WTC11 (cell line): ENCODE measurements around the gene KCNT2. TPM values are rescaled to one million over a fixed set of nuclear protein-coding genes. Genes with fewer than 3 reads are reported as not detected.

Experiments
- ATAC-seq: fragments of 200-7000 bp; cut with Tn5 transposase; 2 replicates; pipeline ENCODE4 v1.10.0; 2021; ENCODE audit warnings: mild to moderate bottlenecking, moderate library complexity
- CTCF ChIA-PET: fragments of 300-600 bp; sonication (Branson Sonifier 250); formaldehyde crosslinking; loops from one replicate; lab custom pipeline; 2021; ENCODE audit warnings: antibody characterized with exemption; lab: Charles Lee
- POLR2A ChIA-PET: fragments of 350-600 bp; sonication (Branson Sonifier 250); formaldehyde crosslinking; loops from one replicate; lab custom pipeline; 2021; ENCODE audit warnings: antibody characterized with exemption; lab: Charles Lee
- DNase-seq: peaks from one replicate; pipeline ENCODE4 v3.0.0; 2021; ENCODE audit warnings: low spot score
- H3K27ac Mint-ChIP-seq: 2 replicates; pipeline ENCODE4 v1.8.0; 2021; ENCODE audit warnings: mixed read lengths
- H3K27me3 Mint-ChIP-seq: 2 replicates; pipeline ENCODE4 v1.8.0; 2021; ENCODE audit warnings: low read depth, mild to moderate bottlenecking, moderate library complexity, mixed read lengths
- H3K36me3 Mint-ChIP-seq: 2 replicates; pipeline ENCODE4 v1.8.0; 2021; ENCODE audit warnings: mixed read lengths
- H3K4me1 Mint-ChIP-seq: 2 replicates; pipeline ENCODE4 v1.8.0; 2022; ENCODE audit warnings: mixed read lengths
- H3K4me3 Mint-ChIP-seq: 2 replicates; pipeline ENCODE4 v1.8.0; 2021; ENCODE audit warnings: mild to moderate bottlenecking, moderate library complexity, mixed read lengths
- H3K9me3 Mint-ChIP-seq: 2 replicates; pipeline ENCODE4 v1.8.0; 2021; ENCODE audit warnings: mixed read lengths
- ATF1 ChIP-seq: sonication (generic); formaldehyde crosslinking; IDR thresholded peaks from 2 replicates; pipeline ENCODE4 v1.8.1; 2023; ENCODE audit warnings: mild to moderate bottlenecking, moderate library complexity, missing genetic modification reagents
- CREB1 ChIP-seq: sonication (generic); formaldehyde crosslinking; IDR thresholded peaks from 2 replicates; pipeline ENCODE4 v1.8.0; 2023; ENCODE audit warnings: mild to moderate bottlenecking, missing genetic modification reagents
- ETV6 ChIP-seq: sonication (generic); formaldehyde crosslinking; IDR thresholded peaks from 2 replicates; pipeline ENCODE4 v1.8.1; 2022; ENCODE audit warnings: mild to moderate bottlenecking, missing genetic modification reagents
- FOXP1 ChIP-seq: sonication (generic); formaldehyde crosslinking; IDR thresholded peaks from 2 replicates; pipeline ENCODE4 v1.8.0; 2022; ENCODE audit warnings: missing genetic modification reagents, mild to moderate bottlenecking, moderate library complexity, borderline replicate concordance
- JUN ChIP-seq: sonication (generic); formaldehyde crosslinking; IDR thresholded peaks from 2 replicates; pipeline ENCODE4 v1.8.0; 2023; ENCODE audit warnings: mild to moderate bottlenecking, missing genetic modification reagents
- MYBL2 ChIP-seq: sonication (generic); formaldehyde crosslinking; IDR thresholded peaks from 2 replicates; pipeline ENCODE4 v1.8.1; 2023; ENCODE audit warnings: mild to moderate bottlenecking, moderate library complexity, missing genetic modification reagents
- NFYB ChIP-seq: sonication (generic); formaldehyde crosslinking; conservative IDR thresholded peaks from 2 replicates; pipeline ENCODE4 v1.8.0; 2022; ENCODE audit warnings: low read depth, missing genetic modification reagents
- NR3C1 ChIP-seq: sonication (generic); formaldehyde crosslinking; conservative IDR thresholded peaks from 2 replicates; pipeline ENCODE4 v1.8.1; 2023; ENCODE audit warnings: low read depth, mild to moderate bottlenecking, missing genetic modification reagents
- RORB ChIP-seq: fragments of 250-450 bp; sonication (Bioruptor Pico); IDR thresholded peaks from 2 replicates; pipeline ENCODE4 v1.9.0; 2021; ENCODE audit warnings: mild to moderate bottlenecking
- SMAD4 ChIP-seq: sonication (generic); formaldehyde crosslinking; IDR thresholded peaks from 2 replicates; pipeline ENCODE4 v1.8.0; 2022; ENCODE audit warnings: mild to moderate bottlenecking, missing genetic modification reagents
- SP1 ChIP-seq: sonication (generic); formaldehyde crosslinking; conservative IDR thresholded peaks from 2 replicates; pipeline ENCODE4 v1.8.1; 2022; ENCODE audit warnings: missing genetic modification reagents
- ZNF232 ChIP-seq: sonication (generic); formaldehyde crosslinking; IDR thresholded peaks from 2 replicates; pipeline ENCODE4 v1.8.0; 2022; ENCODE audit warnings: mild to moderate bottlenecking, missing genetic modification reagents
- ZNF263 ChIP-seq: sonication (generic); formaldehyde crosslinking; IDR thresholded peaks from 2 replicates; pipeline ENCODE4 v1.8.1; 2022; ENCODE audit warnings: low read depth, mild to moderate bottlenecking, moderate library complexity, missing genetic modification reagents
- ZNF396 ChIP-seq: fragments of 250-450 bp; sonication (Bioruptor Pico); IDR thresholded peaks from 2 replicates; pipeline ENCODE4 v1.8.0; 2021; ENCODE audit warnings: mild to moderate bottlenecking, moderate library complexity, borderline replicate concordance
- ZNF416 ChIP-seq: fragments of 250-450 bp; sonication (Bioruptor Pico); IDR thresholded peaks from 2 replicates; pipeline ENCODE4 v1.9.0; 2021; ENCODE audit warnings: mild to moderate bottlenecking, inconsistent platforms
- ZNF423 ChIP-seq: fragments of 250-450 bp; sonication (Bioruptor Pico); IDR thresholded peaks from 2 replicates; pipeline ENCODE4 v2.1.2; 2022; ENCODE audit warnings: mild to moderate bottlenecking, moderate library complexity
- total RNA-seq: library from RNA; stranded (reverse); gene quantifications from 3 replicates; pipeline ENCODE4 v1.2.3, GENCODE V29; 2021
- TF ChIP-seq, protein P1 (sequence below): fragments of 250-450 bp; sonication (Bioruptor Pico); IDR thresholded peaks from 2 replicates; pipeline ENCODE4 v1.9.0; 2021; ENCODE audit warnings: mild to moderate bottlenecking, borderline replicate concordance
- TF ChIP-seq, protein P2 (sequence below): sonication (generic); formaldehyde crosslinking; IDR thresholded peaks from 2 replicates; pipeline ENCODE4 v1.8.0; 2023; ENCODE audit warnings: missing genetic modification reagents, mild to moderate bottlenecking, borderline replicate concordance
- TF ChIP-seq, protein P3 (sequence below): sonication (generic); formaldehyde crosslinking; IDR thresholded peaks from 2 replicates; pipeline ENCODE4 v1.8.1; 2023; ENCODE audit warnings: mild to moderate bottlenecking, moderate library complexity, missing genetic modification reagents
- TF ChIP-seq, protein P4 (sequence below): fragments of 250-450 bp; sonication (Bioruptor Pico); IDR thresholded peaks from 2 replicates; pipeline ENCODE4 v1.8.0; 2021; ENCODE audit warnings: mild to moderate bottlenecking
- TF ChIP-seq, protein P5 (sequence below): sonication (generic); formaldehyde crosslinking; IDR thresholded peaks from 2 replicates; pipeline ENCODE4 v1.8.1; 2022; ENCODE audit warnings: low read depth, mild to moderate bottlenecking, moderate library complexity, missing genetic modification reagents, borderline replicate concordance
- TF ChIP-seq, protein P6 (sequence below): fragments of 250-450 bp; sonication (Bioruptor Pico); IDR thresholded peaks from 2 replicates; pipeline ENCODE4 v2.1.2; 2022; ENCODE audit warnings: mild to moderate bottlenecking, moderate library complexity

KCNT2 gene
- total RNA-seq, 1 experiment from 2014 or later, result 11.6 TPM

DNA sequence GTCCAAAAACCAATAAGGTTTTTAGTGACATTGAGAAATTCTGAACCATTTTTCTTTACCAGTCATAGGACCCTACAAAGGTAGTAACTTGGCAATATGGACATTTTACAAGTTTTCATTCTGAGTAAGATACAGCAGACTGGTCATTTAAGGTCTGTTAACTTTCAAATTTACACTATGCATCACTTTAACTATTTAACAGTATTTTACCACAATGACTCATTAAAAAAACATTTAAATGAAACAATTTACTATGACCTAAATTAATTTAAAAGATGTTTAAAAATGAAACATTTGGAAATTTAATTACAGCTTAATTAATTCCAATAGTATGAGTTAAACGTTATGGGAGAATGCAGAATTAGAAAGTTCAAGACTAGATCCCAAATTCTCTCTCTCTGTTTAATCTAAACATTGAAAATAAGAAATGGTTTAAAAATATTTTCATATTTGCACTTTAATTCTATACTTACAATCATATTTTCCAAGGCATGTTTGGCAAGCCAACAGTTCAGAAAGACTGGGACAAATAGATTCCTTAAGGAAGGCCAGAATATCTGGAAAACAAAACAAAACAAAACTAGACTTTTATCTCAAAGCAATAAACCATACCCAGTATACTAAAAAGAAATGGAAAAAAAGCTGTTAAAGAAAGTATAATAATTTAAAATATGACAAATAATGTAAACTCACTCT is 140.9 kb downstream of the KCNT2 start:
- ChIA-PET POLR2A (no interaction called here), CTCF (interaction anchor here (0.6 kb wide), 1 partner anchor 16 kb away, joined by 4 read pairs; no protein-coding TSS in a partner anchor)
- no peaks in the 10 kb centered on the region for H3K27me3 Mint-ChIP-seq
- H3K9me3 Mint-ChIP-seq, result peaks cover 7% of the 10 kb centered on the region; the same call in 1 of the 2 replicates
- no peaks in the 10 kb centered on the region for H3K4me1 Mint-ChIP-seq
- DNase-seq, result no peak
- no peak overlapping the region for H3K27ac Mint-ChIP-seq
- no peak overlapping the region for H3K4me3 Mint-ChIP-seq
- no peak for ATAC-seq
- no peaks in the 10 kb centered on the region for H3K36me3 Mint-ChIP-seq
- TF ChIP-seq, protein P1, sequence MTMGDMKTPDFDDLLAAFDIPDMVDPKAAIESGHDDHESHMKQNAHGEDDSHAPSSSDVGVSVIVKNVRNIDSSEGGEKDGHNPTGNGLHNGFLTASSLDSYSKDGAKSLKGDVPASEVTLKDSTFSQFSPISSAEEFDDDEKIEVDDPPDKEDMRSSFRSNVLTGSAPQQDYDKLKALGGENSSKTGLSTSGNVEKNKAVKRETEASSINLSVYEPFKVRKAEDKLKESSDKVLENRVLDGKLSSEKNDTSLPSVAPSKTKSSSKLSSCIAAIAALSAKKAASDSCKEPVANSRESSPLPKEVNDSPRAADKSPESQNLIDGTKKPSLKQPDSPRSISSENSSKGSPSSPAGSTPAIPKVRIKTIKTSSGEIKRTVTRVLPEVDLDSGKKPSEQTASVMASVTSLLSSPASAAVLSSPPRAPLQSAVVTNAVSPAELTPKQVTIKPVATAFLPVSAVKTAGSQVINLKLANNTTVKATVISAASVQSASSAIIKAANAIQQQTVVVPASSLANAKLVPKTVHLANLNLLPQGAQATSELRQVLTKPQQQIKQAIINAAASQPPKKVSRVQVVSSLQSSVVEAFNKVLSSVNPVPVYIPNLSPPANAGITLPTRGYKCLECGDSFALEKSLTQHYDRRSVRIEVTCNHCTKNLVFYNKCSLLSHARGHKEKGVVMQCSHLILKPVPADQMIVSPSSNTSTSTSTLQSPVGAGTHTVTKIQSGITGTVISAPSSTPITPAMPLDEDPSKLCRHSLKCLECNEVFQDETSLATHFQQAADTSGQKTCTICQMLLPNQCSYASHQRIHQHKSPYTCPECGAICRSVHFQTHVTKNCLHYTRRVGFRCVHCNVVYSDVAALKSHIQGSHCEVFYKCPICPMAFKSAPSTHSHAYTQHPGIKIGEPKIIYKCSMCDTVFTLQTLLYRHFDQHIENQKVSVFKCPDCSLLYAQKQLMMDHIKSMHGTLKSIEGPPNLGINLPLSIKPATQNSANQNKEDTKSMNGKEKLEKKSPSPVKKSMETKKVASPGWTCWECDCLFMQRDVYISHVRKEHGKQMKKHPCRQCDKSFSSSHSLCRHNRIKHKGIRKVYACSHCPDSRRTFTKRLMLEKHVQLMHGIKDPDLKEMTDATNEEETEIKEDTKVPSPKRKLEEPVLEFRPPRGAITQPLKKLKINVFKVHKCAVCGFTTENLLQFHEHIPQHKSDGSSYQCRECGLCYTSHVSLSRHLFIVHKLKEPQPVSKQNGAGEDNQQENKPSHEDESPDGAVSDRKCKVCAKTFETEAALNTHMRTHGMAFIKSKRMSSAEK (CRISPR knock-in tag), result no peak
- TF ChIP-seq NFYB (CRISPR knock-in tag), result no peak
- TF ChIP-seq, protein P2, sequence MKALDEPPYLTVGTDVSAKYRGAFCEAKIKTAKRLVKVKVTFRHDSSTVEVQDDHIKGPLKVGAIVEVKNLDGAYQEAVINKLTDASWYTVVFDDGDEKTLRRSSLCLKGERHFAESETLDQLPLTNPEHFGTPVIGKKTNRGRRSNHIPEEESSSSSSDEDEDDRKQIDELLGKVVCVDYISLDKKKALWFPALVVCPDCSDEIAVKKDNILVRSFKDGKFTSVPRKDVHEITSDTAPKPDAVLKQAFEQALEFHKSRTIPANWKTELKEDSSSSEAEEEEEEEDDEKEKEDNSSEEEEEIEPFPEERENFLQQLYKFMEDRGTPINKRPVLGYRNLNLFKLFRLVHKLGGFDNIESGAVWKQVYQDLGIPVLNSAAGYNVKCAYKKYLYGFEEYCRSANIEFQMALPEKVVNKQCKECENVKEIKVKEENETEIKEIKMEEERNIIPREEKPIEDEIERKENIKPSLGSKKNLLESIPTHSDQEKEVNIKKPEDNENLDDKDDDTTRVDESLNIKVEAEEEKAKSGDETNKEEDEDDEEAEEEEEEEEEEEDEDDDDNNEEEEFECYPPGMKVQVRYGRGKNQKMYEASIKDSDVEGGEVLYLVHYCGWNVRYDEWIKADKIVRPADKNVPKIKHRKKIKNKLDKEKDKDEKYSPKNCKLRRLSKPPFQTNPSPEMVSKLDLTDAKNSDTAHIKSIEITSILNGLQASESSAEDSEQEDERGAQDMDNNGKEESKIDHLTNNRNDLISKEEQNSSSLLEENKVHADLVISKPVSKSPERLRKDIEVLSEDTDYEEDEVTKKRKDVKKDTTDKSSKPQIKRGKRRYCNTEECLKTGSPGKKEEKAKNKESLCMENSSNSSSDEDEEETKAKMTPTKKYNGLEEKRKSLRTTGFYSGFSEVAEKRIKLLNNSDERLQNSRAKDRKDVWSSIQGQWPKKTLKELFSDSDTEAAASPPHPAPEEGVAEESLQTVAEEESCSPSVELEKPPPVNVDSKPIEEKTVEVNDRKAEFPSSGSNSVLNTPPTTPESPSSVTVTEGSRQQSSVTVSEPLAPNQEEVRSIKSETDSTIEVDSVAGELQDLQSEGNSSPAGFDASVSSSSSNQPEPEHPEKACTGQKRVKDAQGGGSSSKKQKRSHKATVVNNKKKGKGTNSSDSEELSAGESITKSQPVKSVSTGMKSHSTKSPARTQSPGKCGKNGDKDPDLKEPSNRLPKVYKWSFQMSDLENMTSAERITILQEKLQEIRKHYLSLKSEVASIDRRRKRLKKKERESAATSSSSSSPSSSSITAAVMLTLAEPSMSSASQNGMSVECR (CRISPR knock-in tag), result no peak
- no peak for TF ChIP-seq JUN (CRISPR knock-in tag)
- no peak for TF ChIP-seq ZNF423 (CRISPR knock-in tag)
- no peak for TF ChIP-seq NR3C1
- no peak for TF ChIP-seq RORB
- TF ChIP-seq, protein P3, sequence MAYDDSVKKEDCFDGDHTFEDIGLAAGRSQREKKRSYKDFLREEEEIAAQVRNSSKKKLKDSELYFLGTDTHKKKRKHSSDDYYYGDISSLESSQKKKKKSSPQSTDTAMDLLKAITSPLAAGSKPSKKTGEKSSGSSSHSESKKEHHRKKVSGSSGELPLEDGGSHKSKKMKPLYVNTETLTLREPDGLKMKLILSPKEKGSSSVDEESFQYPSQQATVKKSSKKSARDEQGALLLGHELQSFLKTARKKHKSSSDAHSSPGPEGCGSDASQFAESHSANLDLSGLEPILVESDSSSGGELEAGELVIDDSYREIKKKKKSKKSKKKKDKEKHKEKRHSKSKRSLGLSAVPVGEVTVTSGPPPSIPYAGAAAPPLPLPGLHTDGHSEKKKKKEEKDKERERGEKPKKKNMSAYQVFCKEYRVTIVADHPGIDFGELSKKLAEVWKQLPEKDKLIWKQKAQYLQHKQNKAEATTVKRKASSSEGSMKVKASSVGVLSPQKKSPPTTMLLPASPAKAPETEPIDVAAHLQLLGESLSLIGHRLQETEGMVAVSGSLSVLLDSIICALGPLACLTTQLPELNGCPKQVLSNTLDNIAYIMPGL (CRISPR knock-in tag), result no peak
- no peak for TF ChIP-seq SMAD4
- no peak for TF ChIP-seq CREB1 (CRISPR knock-in tag)

DNA sequence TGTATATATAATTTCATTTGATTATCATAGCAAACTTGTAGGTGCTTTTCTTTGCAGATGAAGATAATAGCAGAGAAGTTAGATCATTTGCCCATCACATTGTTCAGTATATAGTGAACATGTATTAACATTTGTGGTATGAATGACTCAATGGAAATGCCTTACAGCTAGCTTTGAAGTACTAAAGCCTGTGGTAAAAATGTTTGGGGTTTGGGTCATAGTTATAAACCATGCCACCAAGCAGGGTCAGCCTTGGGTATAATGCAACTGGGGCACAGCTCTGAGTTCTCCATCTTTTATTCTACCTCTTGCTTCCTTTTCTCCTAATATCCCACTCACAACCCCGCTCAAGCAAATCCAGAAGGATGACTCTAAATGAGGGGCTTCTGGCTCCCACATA is 141.6 kb downstream of the KCNT2 start:
- ChIA-PET CTCF (no interaction called here), POLR2A (no interaction called here)
- Mint-ChIP-seq H3K27ac (no peak overlapping the region), H3K4me3 (no peak overlapping the region), H3K27me3 (no peaks in the 10 kb centered on the region), H3K36me3 (no peaks in the 10 kb centered on the region), H3K4me1 (no peaks in the 10 kb centered on the region), H3K9me3 (peaks cover 6% of the 10 kb centered on the region; the same call in 1 of the 2 replicates)
- DNase-seq, result no peak
- no peak for ATAC-seq
- TF ChIP-seq ZNF396 (CRISPR knock-in tag) (no peak), ATF1 (no peak), MYBL2 (no peak), FOXP1 (CRISPR knock-in tag) (no peak), ETV6 (CRISPR knock-in tag) (no peak), ZNF416 (CRISPR knock-in tag) (no peak), ZNF232 (CRISPR knock-in tag) (no peak), ZNF263 (CRISPR knock-in tag) (no peak), SP1 (no peak)
- TF ChIP-seq, protein P4, sequence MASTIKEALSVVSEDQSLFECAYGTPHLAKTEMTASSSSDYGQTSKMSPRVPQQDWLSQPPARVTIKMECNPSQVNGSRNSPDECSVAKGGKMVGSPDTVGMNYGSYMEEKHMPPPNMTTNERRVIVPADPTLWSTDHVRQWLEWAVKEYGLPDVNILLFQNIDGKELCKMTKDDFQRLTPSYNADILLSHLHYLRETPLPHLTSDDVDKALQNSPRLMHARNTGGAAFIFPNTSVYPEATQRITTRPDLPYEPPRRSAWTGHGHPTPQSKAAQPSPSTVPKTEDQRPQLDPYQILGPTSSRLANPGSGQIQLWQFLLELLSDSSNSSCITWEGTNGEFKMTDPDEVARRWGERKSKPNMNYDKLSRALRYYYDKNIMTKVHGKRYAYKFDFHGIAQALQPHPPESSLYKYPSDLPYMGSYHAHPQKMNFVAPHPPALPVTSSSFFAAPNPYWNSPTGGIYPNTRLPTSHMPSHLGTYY (CRISPR knock-in tag), result no peak
- TF ChIP-seq, protein P5, sequence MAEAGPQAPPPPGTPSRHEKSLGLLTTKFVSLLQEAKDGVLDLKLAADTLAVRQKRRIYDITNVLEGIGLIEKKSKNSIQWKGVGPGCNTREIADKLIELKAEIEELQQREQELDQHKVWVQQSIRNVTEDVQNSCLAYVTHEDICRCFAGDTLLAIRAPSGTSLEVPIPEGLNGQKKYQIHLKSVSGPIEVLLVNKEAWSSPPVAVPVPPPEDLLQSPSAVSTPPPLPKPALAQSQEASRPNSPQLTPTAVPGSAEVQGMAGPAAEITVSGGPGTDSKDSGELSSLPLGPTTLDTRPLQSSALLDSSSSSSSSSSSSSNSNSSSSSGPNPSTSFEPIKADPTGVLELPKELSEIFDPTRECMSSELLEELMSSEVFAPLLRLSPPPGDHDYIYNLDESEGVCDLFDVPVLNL, result no peak
- TF ChIP-seq, protein P6, sequence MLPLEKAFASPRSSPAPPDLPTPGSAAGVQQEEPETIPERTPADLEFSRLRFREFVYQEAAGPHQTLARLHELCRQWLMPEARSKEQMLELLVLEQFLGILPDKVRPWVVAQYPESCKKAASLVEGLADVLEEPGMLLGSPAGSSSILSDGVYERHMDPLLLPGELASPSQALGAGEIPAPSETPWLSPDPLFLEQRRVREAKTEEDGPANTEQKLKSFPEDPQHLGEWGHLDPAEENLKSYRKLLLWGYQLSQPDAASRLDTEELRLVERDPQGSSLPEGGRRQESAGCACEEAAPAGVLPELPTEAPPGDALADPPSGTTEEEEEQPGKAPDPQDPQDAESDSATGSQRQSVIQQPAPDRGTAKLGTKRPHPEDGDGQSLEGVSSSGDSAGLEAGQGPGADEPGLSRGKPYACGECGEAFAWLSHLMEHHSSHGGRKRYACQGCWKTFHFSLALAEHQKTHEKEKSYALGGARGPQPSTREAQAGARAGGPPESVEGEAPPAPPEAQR, result no peak
